Bronchial epithelial cell (primary cell): Measurements from ENCODE around the gene CCL27. TPM values are rescaled to one million over a fixed set of nuclear protein-coding genes. Genes with fewer than 3 reads are reported as not detected.

Source experiments
- DNase-seq: peaks from one replicate; pipeline ENCODE4 v3.0.0-alpha.2; 2010; ENCODE audit warnings: low read depth
- FAIRE-seq: peaks from 2 replicates; lab custom pipeline; 2011; peaks lifted over from hg19 to GRCh38; lab: Jason Lieb, UNC
- H3K27me3 ChIP-seq: 2 replicates; pipeline ENCODE4 v1.5.1; 2011; ENCODE audit warnings: low read length; ENCODE audit not compliant: control insufficient read depth, insufficient read depth
- H3K36me3 ChIP-seq: 2 replicates; pipeline ENCODE4 v1.5.1; 2011; ENCODE audit warnings: low read length; ENCODE audit not compliant: control insufficient read depth, insufficient read depth
- H3K4me3 ChIP-seq: 2 replicates; pipeline ENCODE4 v1.5.1; 2011; ENCODE audit warnings: mild to moderate bottlenecking, low read depth, low read length, control low read depth
- CTCF ChIP-seq: IDR thresholded peaks from 2 replicates; pipeline ENCODE4 v1.5.1; 2011; ENCODE audit warnings: mild to moderate bottlenecking, moderate library complexity, low read length, control low read depth, inconsistent platforms; ENCODE audit not compliant: insufficient read depth, severe bottlenecking
- total RNA-seq: library from RNA; depleted of rRNA; stranded (reverse); fragments of >200 nt; gene quantifications from 2 replicates; pipeline ENCODE4 v1.2.1, GENCODE V29; 2014

The CCL27 gene
- total RNA-seq, 1 donor from 2014 or later, result 0.26 TPM

DNA sequence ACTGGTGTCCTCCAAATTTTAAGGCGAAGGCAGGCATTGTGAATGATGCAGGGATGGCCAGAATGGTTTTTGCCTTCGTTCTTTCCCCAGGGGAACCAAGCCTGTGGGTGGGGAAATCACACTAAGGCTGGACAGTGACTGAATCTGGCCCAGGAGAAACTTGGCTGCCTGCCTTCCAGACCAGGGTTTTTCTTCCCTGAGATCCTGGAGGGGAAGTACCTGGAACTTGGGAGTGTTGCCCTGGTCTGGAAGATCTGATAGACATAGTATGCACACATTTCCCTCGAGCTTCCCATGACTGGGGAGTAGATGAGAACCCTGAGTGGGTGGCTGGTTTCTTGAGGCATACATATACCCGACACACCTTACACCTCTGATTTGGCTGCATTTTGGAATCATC is 11.1 kb downstream of the CCL27 start:
- no peak for DNase-seq
- H3K4me3 ChIP-seq, result no peak overlapping the region
- no peak for FAIRE-seq
- peaks cover 1% of the 10 kb centered on the region for H3K36me3 ChIP-seq
- TF ChIP-seq CTCF, result no peak
- H3K27me3 ChIP-seq, result no peaks in the 10 kb centered on the region

- DNase-seq (no peak), FAIRE-seq (no peak)
- Histone ChIP-seq H3K4me3 (no peak overlapping the region), H3K27me3 (no peaks in the 10 kb centered on the region), H3K36me3 (peaks cover 1% of the 10 kb centered on the region)
- TF ChIP-seq CTCF, result no peak
Measured at GRCh38 chr9:34650816-34651215, 11.6 kb downstream of the CCL27 start.

- no peaks in the 10 kb centered on the region for H3K27me3 ChIP-seq
Measured at GRCh38 chr9:34648673-34649072, 13.8 kb downstream of the CCL27 start.

GRCh38 chr9:34647651-34648050 is 14.8 kb downstream of the CCL27 start:
- no peaks in the 10 kb centered on the region for H3K27me3 ChIP-seq
- H3K36me3 ChIP-seq, result peaks cover 1% of the 10 kb centered on the region
- FAIRE-seq (no peak), DNase-seq (no peak)
- TF ChIP-seq CTCF, result no peak
- peak overlapping the region; percentile 77 for H3K4me3 ChIP-seq

More at GRCh38 chr9:34648673-34649072, 13.8 kb downstream of the CCL27 start:
- TF ChIP-seq CTCF, result no peak
- DNase-seq (no peak), FAIRE-seq (no peak)
- Histone ChIP-seq H3K4me3 (no peak overlapping the region), H3K36me3 (peaks cover 1% of the 10 kb centered on the region)

- FAIRE-seq (no peak), DNase-seq (no peak)
- no peak for TF ChIP-seq CTCF
- no peaks in the 10 kb centered on the region for H3K27me3 ChIP-seq
- H3K36me3 ChIP-seq, result peaks cover 1% of the 10 kb centered on the region
- H3K4me3 ChIP-seq, result peak overlapping the region; percentile 77
Measured at GRCh38 chr9:34647084-34647403, 15.4 kb downstream of the CCL27 start.
